ENCODE data around the gene UNC5A. TPM values are rescaled to one million over a fixed set of nuclear protein-coding genes. Genes with fewer than 3 reads are reported as not detected.

UNC5A gene
- total RNA-seq, 1 experiment from 2014 or later = 20.2 TPM

GRCh38 chr5:176835918-176836317 is 25.6 kb downstream of the UNC5A start:
- H3K9me3 Mint-ChIP-seq (ENCODE audit: low read depth, unreplicated experiment) = no peaks in the 10 kb centered on the region

GRCh38 chr5:176836811-176837706 is 26.7 kb downstream of the UNC5A start:
- H3K36me3 Mint-ChIP-seq (ENCODE audit: insufficient read depth, unreplicated experiment) = no peaks in the 10 kb centered on the region
- H3K27ac Mint-ChIP-seq (ENCODE audit: unreplicated experiment) = no peak overlapping the region
- DNase-seq = no peak
- no peak overlapping the region for H3K4me3 Mint-ChIP-seq (ENCODE audit: low read depth, unreplicated experiment)
- CTCF ChIA-PET = no interaction called here
- no peaks in the 10 kb centered on the region for H3K4me1 Mint-ChIP-seq (ENCODE audit: low read depth, unreplicated experiment)
- no peaks in the 10 kb centered on the region for H3K9me3 Mint-ChIP-seq (ENCODE audit: low read depth, unreplicated experiment)
- intact Hi-C loops (cut with micrococcal nuclease; ENCODE audit: unreplicated experiment) = no loop called here
- H3K27me3 Mint-ChIP-seq (ENCODE audit: unreplicated experiment) = no peaks in the 10 kb centered on the region
- no peak for TF ChIP-seq CTCF (IDR thresholded peaks at IDR 0.05; ENCODE audit: unreplicated experiment)
- BruUV-seq (replicated peaks) = no TSS peak

More at GRCh38 chr5:176835918-176836317, 25.6 kb downstream of the UNC5A start:
- Mint-ChIP-seq H3K27ac (ENCODE audit: unreplicated experiment) (no peak overlapping the region), H3K36me3 (ENCODE audit: insufficient read depth, unreplicated experiment) (no peaks in the 10 kb centered on the region), H3K27me3 (ENCODE audit: unreplicated experiment) (no peaks in the 10 kb centered on the region), H3K4me3 (ENCODE audit: low read depth, unreplicated experiment) (no peak overlapping the region), H3K4me1 (ENCODE audit: low read depth, unreplicated experiment) (no peaks in the 10 kb centered on the region)
- DNase-seq = no peak
- BruUV-seq (replicated peaks) = no TSS peak
- no peak for TF ChIP-seq CTCF (IDR thresholded peaks at IDR 0.05; ENCODE audit: unreplicated experiment)
- CTCF ChIA-PET = interaction anchor here (0.6 to 1.0 kb wide), 2 partner anchors 20 to 175 kb away, joined by 3 to 5 read pairs; no protein-coding TSS in a partner anchor
- intact Hi-C loops (cut with micrococcal nuclease; ENCODE audit: unreplicated experiment) = no loop called here

GRCh38 chr5:176837707-176838115 is 27.4 kb downstream of the UNC5A start:
- CTCF ChIA-PET = no interaction called here
- H3K27me3 Mint-ChIP-seq (ENCODE audit: unreplicated experiment) = no peaks in the 10 kb centered on the region
- TF ChIP-seq CTCF (IDR thresholded peaks at IDR 0.05; ENCODE audit: unreplicated experiment) = no peak

GRCh38 chr5:176843673-176844072 is 33.3 kb downstream of the UNC5A start:
- CTCF ChIA-PET = no interaction called here
- intact Hi-C loops (cut with micrococcal nuclease; ENCODE audit: unreplicated experiment) = no loop called here

More at GRCh38 chr5:176837707-176838115, 27.4 kb downstream of the UNC5A start:
- Mint-ChIP-seq H3K4me1 (ENCODE audit: low read depth, unreplicated experiment) (no peaks in the 10 kb centered on the region), H3K4me3 (ENCODE audit: low read depth, unreplicated experiment) (no peak overlapping the region), H3K9me3 (ENCODE audit: low read depth, unreplicated experiment) (no peaks in the 10 kb centered on the region), H3K36me3 (ENCODE audit: insufficient read depth, unreplicated experiment) (no peaks in the 10 kb centered on the region), H3K27ac (ENCODE audit: unreplicated experiment) (no peak overlapping the region)
- DNase-seq = peak; percentile 35
- no TSS peak for BruUV-seq (replicated peaks)
- intact Hi-C loops (cut with micrococcal nuclease; ENCODE audit: unreplicated experiment) = no loop called here

More at GRCh38 chr5:176843673-176844072, 33.3 kb downstream of the UNC5A start:
- H3K27ac Mint-ChIP-seq (ENCODE audit: unreplicated experiment) = no peak overlapping the region
- BruUV-seq (replicated peaks) = no TSS peak
- H3K9me3 Mint-ChIP-seq (ENCODE audit: low read depth, unreplicated experiment) = no peaks in the 10 kb centered on the region
- TF ChIP-seq CTCF (IDR thresholded peaks at IDR 0.05; ENCODE audit: unreplicated experiment) = no peak
- no peaks in the 10 kb centered on the region for H3K27me3 Mint-ChIP-seq (ENCODE audit: unreplicated experiment)
- H3K4me1 Mint-ChIP-seq (ENCODE audit: low read depth, unreplicated experiment) = peaks cover 15% of the 10 kb centered on the region
- H3K4me3 Mint-ChIP-seq (ENCODE audit: low read depth, unreplicated experiment) = no peak overlapping the region
- H3K36me3 Mint-ChIP-seq (ENCODE audit: insufficient read depth, unreplicated experiment) = no peaks in the 10 kb centered on the region
- DNase-seq = no peak

Data from Calu3 (cell line).